Muscle of back (tissue), 13 donors: Measurements from ENCODE around the gene WDR88. TPM values are rescaled to one million over a fixed set of nuclear protein-coding genes. Genes with fewer than 3 reads are reported as not detected.
"Not testable (repeated sequence)": the region's sequence is repeated elsewhere in the genome, so short reads cannot be mapped to it uniquely, and the experiment has no call there.

Source experiments
- DNase-seq, 3 donors: peaks; one replicate each; pipeline versions ENCODE4 v3.0.0 to v3.0.0-alpha.2; 2013
- long read RNA-seq, 9 donors: transcript quantifications; one replicate each; lab custom pipeline, GENCODE V29; 2026
- polyA plus RNA-seq, 10 donors: library from polyadenylated mRNA; unstranded; fragments of 120-200 nt; gene quantifications; one replicate each; pipeline ENCODE4 v1.2.1, GENCODE V29; 2013; ENCODE audit not compliant: insufficient read length in 10 of 10

The WDR88 gene
- under 1 TPM; 0.29 to 0.71 (median 0.54) TPM for polyA plus RNA-seq
- long read RNA-seq, donor 1: 0 reads
- long read RNA-seq, donor 2: 0 reads
- long read RNA-seq, donor 3: 0 reads
- long read RNA-seq, donor 4: 0 reads
- long read RNA-seq, donor 5: 0 reads
- long read RNA-seq, donor 6: 0 reads
- long read RNA-seq, donor 7: 0 reads
- long read RNA-seq, donor 8: 0 reads
- long read RNA-seq, donor 9: 0 reads

- DNase-seq: no peak
Measured at GRCh38 chr19:33132021-33132420, at the start of gene WDR88. Gene WDR88 (plus strand): TSS chr19:33132114. CDS start chr19:33132170, 56 bp downstream.

GRCh38 chr19:33085570-33086128 lies 46.3 kb upstream of the WDR88 start:
- DNase-seq: no peak

- no peak for DNase-seq
Measured at GRCh38 chr19:33086955-33087354, 45.0 kb upstream of the WDR88 start.

- DNase-seq: no peak
Measured at GRCh38 chr19:33089010-33089409, 42.9 kb upstream of the WDR88 start.

GRCh38 chr19:33090179-33090578 lies 41.7 kb upstream of the WDR88 start:
- DNase-seq: no peak

- DNase-seq: no peak
Measured at GRCh38 chr19:33093420-33094210, 38.3 kb upstream of the WDR88 start.

GRCh38 chr19:33094436-33095067 lies 37.4 kb upstream of the WDR88 start:
- no peak for DNase-seq

GRCh38 chr19:33096005-33096404 lies 35.9 kb upstream of the WDR88 start:
- no peak for DNase-seq

- no peak for DNase-seq
Measured at GRCh38 chr19:33098055-33098534, 33.8 kb upstream of the WDR88 start.

- DNase-seq: no peak
Measured at GRCh38 chr19:33100894-33101644, 30.8 kb upstream of the WDR88 start.

- DNase-seq: no peak
Measured at GRCh38 chr19:33102893-33103292, 29.0 kb upstream of the WDR88 start.

GRCh38 chr19:33108161-33108560 lies 23.8 kb upstream of the WDR88 start:
- DNase-seq: no peak

GRCh38 chr19:33110137-33110910 lies 21.6 kb upstream of the WDR88 start:
- DNase-seq: no peak

GRCh38 chr19:33111587-33111986 lies 20.3 kb upstream of the WDR88 start:
- DNase-seq: no peak

- DNase-seq: no peak
Measured at GRCh38 chr19:33114312-33114711, 17.6 kb upstream of the WDR88 start.

- no peak for DNase-seq
Measured at GRCh38 chr19:33117501-33117900, 14.4 kb upstream of the WDR88 start.

- DNase-seq: no peak
Measured at GRCh38 chr19:33118643-33119042, 13.3 kb upstream of the WDR88 start.

GRCh38 chr19:33124207-33125098 lies 7.5 kb upstream of the WDR88 start:
- no peak for DNase-seq

- DNase-seq: peak; percentile 32 to 78 (median 60)
Measured at GRCh38 chr19:33125929-33126388, 6.0 kb upstream of the WDR88 start.

- DNase-seq: not testable (repeated sequence)
Measured at GRCh38 chr19:33126712-33127111, 5.2 kb upstream of the WDR88 start.
